Activated CD8-positive, alpha-beta memory T cell treated with anti-CD3 and anti-CD28 coated beads, Interleukin-2, amount 50 U/mL, for 4 hours (primary cell): ENCODE results near the gene ULK4.
"Not testable (repeated sequence)": the region's sequence is repeated elsewhere in the genome, so short reads cannot be mapped to it uniquely, and the experiment has no call there.

ENCODE experiments used
- DNase-seq: peaks from one replicate; pipeline ENCODE4 v3.0.0-alpha.2; 2020

The ULK4 gene

DNA sequence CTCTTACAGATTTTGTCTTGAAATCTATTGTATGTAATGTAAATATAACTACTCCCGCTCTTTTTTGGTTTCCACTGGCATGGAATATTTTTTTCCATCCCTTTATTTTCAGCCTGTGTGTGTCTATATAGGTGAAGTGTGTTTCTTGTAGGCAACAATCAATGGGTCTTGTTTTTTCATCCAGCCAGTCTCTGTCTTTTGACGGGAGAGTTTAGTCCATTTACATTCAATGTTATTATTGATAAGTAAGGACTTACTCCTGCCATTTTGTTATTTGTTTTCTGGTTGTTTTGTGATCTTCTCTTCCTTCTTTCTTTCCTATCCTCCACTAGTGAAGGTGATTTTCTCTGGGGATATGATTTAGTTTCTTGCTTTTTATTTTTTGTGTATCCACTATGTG lies 101.4 kb downstream of the ULK4 start:
- not testable (repeated sequence) for DNase-seq

GRCh38 chr3:41854956-41855355 lies 106.9 kb downstream of the ULK4 start:
- DNase-seq: no peak

- no peak for DNase-seq
Measured at GRCh38 chr3:41853540-41854196, 108.2 kb downstream of the ULK4 start.

- no peak for DNase-seq
Measured at GRCh38 chr3:41848753-41849574, 112.9 kb downstream of the ULK4 start.

- no peak for DNase-seq
Measured at GRCh38 chr3:41847679-41848078, 114.2 kb downstream of the ULK4 start.

- DNase-seq: no peak
Measured at GRCh38 chr3:41846850-41847249, 115.1 kb downstream of the ULK4 start.

DNA sequence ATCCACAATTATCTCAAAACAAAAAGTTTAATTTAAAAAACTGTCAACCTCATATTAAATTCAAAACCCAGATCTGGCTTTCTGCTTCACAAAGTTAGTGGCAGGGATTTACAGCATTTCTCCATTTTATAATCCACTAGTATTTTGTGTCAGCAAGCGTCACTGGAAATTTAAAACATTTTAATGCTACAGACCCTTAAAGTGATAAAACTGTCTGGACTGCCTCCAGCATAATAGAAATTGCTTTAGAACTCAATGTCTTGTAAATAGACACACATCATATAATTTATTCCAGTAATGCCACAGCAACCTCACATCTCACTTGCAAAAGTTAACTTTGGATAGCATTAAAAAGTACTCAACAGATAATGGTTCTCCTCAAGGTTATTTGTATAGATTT lies 116.1 kb downstream of the ULK4 start:
- DNase-seq: no peak

DNA sequence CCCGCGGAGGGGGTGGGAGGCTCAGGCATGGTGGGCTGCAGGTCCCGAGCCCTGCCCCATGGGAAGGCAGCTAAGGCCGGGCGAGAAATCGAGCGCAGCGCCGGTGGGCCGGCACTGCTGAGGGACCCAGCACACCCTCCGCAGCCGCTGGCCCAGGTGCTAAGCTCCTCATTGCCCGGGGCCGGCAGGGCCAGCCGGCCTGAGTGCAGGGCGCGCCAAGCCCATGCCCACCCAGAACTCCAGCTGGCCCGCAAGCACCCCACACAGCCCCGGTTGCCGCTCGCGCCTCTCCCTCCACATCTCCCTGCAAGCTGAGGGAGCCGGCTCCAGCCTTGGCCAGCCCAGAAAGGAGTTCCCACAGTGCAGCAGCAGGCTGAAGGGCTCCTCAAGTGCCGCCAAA lies 117.6 kb downstream of the ULK4 start:
- not testable (repeated sequence) for DNase-seq

GRCh38 chr3:41840936-41841668 lies 120.8 kb downstream of the ULK4 start:
- DNase-seq: not testable (repeated sequence)

DNA sequence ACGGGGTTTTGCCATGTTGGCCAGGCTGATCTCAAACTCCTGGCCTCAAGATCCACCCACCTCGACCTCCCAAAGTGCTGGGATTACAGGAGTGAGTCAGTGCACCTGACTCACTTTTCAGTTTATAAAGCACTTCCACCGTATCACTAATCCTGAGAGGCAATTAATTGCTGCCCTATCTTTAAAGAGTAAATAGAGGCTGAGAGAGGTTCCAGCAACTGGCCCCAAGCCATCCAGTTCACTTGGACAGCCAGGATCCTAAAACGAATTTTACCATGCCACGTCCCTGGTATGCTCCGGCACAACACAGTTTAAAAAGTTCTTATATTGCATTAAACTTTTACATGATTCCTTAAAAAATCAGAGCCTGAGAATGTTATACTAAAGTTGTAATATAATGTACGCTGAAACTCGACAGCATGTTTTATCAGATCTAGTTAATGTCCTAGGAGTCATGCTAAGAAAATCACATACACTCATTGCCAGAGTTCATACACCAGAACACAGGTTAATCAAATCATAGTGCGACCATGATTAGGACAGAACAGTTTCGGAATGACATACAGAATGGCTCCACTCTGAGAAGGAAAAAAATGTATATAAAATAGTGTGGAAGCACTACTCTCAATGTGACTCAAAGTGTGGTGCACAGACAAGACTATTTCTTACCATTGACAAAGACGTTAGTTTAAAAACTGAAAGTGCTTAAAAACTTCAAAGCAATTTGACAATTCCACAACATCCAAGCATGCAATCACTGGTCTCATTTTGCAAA lies 125.4 kb downstream of the ULK4 start:
- DNase-seq: no peak

- no peak for DNase-seq
Measured at GRCh38 chr3:41833628-41834027, 128.3 kb downstream of the ULK4 start.

- DNase-seq: no peak
Measured at GRCh38 chr3:41819236-41819635, 142.7 kb downstream of the ULK4 start.

- no peak for DNase-seq
Measured at GRCh38 chr3:41808618-41809017, 153.3 kb downstream of the ULK4 start.

DNA sequence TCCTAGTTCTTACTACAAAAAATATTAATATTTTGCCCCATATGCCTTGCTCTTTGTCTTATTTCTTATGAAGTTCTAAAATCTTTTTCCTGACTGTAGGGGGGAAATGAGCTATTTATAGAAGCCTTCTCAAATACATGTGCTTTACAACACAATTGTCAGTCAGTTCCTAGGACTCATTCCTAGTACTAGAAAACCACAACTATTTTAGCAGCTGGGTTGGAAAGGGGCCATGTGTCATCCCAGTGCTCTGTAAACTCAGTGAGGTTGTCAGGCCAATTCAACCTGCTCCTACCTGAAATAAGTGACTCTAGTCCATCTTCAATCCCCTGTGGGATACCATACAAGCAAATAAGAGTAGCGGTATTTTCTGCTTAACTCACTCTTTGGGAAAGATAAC lies 153.8 kb downstream of the ULK4 start:
- DNase-seq: no peak

DNA sequence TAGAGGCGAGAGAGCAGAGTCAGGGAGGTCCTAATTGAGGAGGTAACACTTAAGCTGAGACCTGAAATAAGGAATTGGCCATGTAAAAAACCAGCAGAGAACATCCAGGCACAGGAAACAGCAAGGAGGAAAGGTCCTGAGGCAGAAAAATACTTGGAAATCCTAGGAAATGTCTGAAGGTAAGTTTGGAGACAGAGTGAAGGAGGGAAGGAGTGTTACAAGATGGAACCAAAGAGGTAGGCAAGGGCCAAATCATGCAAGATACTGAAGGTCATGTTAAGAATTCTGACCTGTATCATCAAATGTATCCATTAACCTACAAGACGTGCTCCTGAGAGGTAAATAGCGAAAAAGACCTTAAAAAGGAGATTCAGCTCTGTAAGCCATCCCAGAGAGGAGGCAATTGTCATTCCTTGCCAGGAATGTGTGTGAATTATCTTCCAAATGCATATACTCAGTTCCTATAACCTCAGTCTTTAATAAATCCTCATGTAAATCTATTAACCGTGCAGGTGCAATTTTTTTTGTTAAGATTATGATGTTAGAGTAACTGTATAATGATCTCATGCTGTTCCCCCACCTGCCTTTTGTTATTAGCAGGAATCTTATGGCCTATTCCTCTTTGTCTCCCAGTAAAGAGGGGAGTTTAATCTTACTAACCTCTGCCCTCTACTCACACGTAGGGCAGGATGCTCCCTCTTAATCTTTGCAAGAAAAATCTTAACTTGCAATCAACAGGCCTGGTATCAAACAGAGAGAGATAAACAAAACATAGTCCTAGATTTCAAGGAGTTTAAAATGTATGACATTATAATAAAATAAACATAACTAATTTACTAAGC lies 166.9 kb downstream of the ULK4 start:
- no peak for DNase-seq

DNA sequence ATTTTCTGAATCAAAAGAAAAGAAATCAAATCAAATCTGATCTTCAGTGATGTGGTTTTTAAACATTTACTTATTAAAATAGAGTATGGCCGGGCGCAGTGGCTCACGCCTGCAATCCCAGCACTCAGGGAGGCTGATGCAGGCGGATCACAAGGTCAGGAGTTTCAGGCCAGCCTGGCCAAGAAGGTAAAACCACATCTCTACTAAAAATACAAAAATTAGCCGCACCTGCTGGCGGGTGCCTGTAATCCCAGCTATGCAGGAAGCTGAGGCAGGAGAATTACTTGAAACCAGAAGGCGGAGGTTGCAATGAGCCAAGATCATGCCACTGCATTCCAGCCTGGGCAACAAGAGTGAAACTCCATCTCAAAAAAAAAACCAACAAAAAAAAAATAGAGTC lies 169.1 kb downstream of the ULK4 start:
- DNase-seq: no peak

GRCh38 chr3:41769106-41769505 lies 192.8 kb downstream of the ULK4 start:
- DNase-seq: no peak

- DNase-seq: no peak
Measured at GRCh38 chr3:41768363-41768762, 193.5 kb downstream of the ULK4 start.

DNA sequence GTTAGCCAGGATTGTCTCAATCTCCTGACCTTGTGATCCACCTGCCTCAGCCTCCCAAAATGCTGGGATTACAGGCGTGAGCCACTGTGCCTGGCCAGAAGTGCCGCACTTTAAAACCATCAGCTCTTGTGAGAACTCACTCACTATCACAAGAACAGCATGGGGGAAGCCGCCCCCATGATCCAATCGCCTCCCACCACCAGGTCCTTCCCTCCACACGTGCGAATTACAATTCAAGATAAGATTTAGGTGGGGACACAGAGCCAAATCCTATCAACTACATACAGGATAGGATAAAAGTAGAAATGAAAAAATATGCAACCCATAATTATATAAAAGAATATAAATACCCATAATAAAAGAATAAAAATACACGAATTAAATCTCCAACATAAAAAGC lies 199.0 kb downstream of the ULK4 start:
- DNase-seq: not testable (repeated sequence)

GRCh38 chr3:41753651-41754050 lies 208.3 kb downstream of the ULK4 start:
- DNase-seq: no peak

- DNase-seq: no peak
Measured at GRCh38 chr3:41751597-41751996, 210.3 kb downstream of the ULK4 start.

- no peak for DNase-seq
Measured at GRCh38 chr3:41749988-41750387, 211.9 kb downstream of the ULK4 start.
